ENCODE results near the gene NSL1. TPM values are rescaled to one million over a fixed set of nuclear protein-coding genes. Genes with fewer than 3 reads are reported as not detected.

NSL1 gene
- total RNA-seq, 2 donors from 2014 or later, result 18.6 to 20.3 TPM

DNA sequence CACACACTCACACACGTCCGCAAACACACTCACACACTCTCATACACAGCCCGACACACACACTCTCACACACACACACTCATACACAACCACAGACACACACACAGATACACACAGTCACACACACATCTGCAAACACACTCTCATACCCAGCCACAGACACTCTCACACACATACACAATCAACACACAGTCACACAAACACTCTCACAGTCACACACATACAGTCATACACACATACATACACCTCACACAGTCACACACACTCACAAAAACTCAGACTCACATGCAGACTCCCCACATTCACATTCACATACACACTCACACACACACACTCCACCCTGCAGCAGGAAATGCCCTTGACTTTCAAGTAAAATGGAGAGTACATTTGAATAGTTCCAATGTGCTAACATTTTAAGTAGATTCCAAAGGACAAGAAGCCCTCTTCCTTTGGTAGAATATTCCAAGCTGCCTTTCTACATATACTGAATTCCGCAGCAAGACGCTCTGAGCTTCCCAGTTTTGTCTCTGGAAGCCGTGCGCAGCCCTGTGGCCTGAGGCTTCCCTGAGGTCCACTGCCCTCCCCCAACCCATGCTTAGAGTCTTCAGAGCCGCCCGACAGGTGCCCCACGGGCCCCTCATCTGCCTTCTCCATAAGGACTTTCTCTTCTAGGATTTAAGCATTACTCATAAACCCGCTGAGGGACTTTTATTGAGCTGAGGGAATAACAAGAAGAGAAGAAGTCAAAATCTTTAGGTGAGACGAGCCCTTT is 101.6 kb downstream of the NSL1 start:
- Mint-ChIP-seq H3K27me3 (peaks cover 14% of the 10 kb centered on the region), H3K4me1 (peaks cover 7% of the 10 kb centered on the region), H3K4me3 (no peak overlapping the region), H3K27ac (no peak overlapping the region), H3K36me3 (ENCODE audit: low read depth) (peaks cover 2% of the 10 kb centered on the region)
- no peaks in the 10 kb centered on the region for H3K9me3 ChIP-seq (ENCODE audit: control insufficient read depth, low read length, poor library complexity, severe bottlenecking)
- no peak for DNase-seq
- no peak for ATAC-seq

DNA sequence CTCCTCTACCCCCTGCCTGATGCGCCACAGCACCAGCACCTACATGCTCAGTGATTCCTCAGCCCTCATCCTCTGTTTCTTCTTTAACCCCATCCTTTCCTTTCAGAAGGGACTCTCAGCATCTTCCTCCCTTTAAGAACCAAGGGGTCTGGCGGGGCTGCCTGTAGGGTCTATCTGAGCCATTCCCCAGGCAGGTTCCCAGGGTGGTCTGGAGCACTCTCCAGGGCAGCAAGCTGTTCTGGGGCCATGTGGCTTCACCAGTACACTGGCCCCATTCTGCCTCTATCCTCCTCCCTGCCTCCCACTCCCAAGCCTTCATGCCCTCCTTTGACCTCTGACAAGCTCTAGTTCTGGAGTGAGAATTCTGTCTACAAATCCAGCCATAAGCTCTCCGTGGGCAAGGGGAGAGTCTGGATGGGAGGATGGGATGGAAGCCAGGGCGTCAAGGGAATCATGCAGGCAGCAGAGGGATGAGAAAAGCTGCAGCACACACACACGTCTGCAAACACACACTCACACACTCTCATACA is 102.3 kb downstream of the NSL1 start:
- Mint-ChIP-seq H3K4me3 (no peak overlapping the region), H3K4me1 (peaks cover 8% of the 10 kb centered on the region)
- no peak for ATAC-seq

DNA sequence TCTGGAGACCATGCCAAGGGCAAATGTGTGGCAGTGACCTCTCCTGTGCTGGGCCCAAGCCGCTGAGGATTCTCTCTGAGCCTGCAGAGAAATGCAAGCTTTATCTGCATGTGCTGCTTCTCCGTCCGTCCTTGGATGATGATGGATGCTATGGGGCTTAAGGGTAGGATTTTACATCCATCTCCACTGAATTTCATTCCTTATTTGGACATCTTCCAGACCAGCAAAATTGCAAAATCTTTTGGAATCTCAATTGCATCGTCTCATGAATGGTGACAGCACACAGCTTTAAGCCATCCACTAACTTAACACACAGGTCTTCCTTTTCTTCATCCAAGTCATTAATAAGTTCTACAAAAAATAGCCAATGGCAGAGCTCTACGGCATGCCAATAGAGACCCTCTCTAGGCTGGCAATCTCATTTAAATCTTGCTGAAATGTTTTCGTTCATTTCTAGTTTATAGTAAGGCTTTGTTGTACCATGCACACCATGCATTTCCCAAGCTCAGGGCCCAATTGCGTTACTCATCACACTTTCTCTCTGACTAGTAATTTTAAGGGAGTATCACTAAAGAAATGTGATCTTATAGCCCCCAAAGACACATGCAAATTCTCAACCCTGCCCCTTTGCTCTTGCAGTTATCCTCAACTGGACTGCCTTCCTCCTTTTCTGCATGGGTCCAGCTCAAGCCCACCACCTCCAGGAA is 103.1 kb downstream of the NSL1 start:
- Mint-ChIP-seq H3K36me3 (ENCODE audit: low read depth) (peaks cover 2% of the 10 kb centered on the region), H3K4me1 (peaks cover 13% of the 10 kb centered on the region), H3K27ac (no peak overlapping the region), H3K4me3 (no peak overlapping the region), H3K27me3 (peaks cover 14% of the 10 kb centered on the region)
- no peak for DNase-seq
- no peak for ATAC-seq
- H3K9me3 ChIP-seq (ENCODE audit: control insufficient read depth, low read length, poor library complexity, severe bottlenecking), result no peaks in the 10 kb centered on the region

More for the DNA sequence above, 102.3 kb downstream of the NSL1 start:
- Mint-ChIP-seq H3K36me3 (ENCODE audit: low read depth) (peaks cover 2% of the 10 kb centered on the region), H3K27ac (no peak overlapping the region), H3K27me3 (peaks cover 14% of the 10 kb centered on the region)
- DNase-seq, result no peak
- H3K9me3 ChIP-seq (ENCODE audit: control insufficient read depth, low read length, poor library complexity, severe bottlenecking), result no peaks in the 10 kb centered on the region

DNA sequence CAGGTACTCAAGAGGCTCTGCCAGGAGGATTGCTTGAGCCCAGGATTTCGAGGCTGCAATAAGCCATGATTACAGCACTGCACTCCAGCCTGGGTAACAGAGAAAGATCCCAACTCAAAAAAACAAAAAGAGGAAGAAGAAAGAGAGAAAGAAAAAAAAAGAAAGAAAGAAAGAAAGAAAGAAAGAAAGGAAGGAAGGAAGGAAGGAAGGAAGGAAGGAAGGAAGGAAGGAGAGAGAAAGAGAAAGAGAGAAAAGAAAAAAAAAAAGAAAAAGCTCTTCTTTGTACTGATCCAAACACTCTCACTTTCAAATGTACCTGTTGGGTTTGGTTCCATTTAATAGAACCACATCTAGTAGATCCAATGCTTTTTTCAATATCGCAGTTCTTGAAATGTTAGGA is 103.8 kb downstream of the NSL1 start:
- peaks cover 20% of the 10 kb centered on the region for H3K4me1 Mint-ChIP-seq

DNA sequence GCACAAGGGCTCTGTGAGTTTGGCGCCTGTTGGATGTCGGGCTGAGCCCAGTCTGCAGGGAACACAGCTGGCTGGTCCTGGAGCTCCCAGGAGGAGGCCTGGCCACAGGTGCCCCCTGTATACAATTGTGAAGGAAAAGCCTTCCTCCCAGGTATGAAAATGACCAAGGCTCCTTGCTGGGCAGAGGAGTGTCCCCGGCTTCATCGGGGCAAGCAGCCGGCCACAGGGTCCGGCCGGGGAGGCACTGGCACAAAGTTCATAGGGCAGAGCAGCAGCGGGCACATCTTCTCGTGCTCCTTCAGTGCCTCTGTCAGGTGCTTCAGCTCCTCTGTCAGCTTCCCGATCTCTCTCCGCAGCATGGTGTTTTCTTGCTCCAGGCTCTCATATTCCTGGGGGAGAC is 105.0 kb downstream of the NSL1 start:
- Mint-ChIP-seq H3K36me3 (ENCODE audit: low read depth) (peaks cover 2% of the 10 kb centered on the region), H3K27ac (no peak overlapping the region), H3K27me3 (peaks cover 14% of the 10 kb centered on the region), H3K4me3 (no peak overlapping the region), H3K4me1 (peaks cover 21% of the 10 kb centered on the region)
- ATAC-seq (no peak), DNase-seq (no peak)
- no peaks in the 10 kb centered on the region for H3K9me3 ChIP-seq (ENCODE audit: control insufficient read depth, low read length, poor library complexity, severe bottlenecking)

More for the DNA sequence above, 103.8 kb downstream of the NSL1 start:
- Mint-ChIP-seq H3K27me3 (peaks cover 14% of the 10 kb centered on the region), H3K36me3 (ENCODE audit: low read depth) (peaks cover 2% of the 10 kb centered on the region), H3K4me3 (no peak overlapping the region), H3K27ac (peak overlapping the region; percentile 29)
- DNase-seq, result no peak
- no peaks in the 10 kb centered on the region for H3K9me3 ChIP-seq (ENCODE audit: control insufficient read depth, low read length, poor library complexity, severe bottlenecking)
- ATAC-seq, result no peak

DNA sequence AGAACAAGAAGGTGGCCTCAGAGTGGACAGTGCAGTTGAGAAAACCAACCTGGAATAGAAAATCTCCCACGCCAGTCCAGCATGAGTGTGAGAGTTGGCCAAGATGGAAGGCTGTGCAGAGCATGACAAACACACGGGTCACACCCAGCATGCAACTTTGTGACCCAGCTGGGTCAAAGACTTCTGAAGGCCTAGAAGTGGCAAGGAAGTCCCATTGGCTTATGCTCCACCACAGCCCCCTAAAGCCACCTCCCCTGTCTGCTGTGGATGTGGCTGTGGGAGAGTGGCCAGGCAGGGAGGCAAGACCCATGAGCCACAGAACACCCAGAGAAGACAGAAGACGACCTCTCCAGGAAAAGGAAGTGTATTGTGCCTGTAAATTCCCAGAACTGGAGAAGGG is 105.5 kb downstream of the NSL1 start:
- DNase-seq, result no peak
- Mint-ChIP-seq H3K27me3 (peaks cover 14% of the 10 kb centered on the region), H3K4me1 (peaks cover 21% of the 10 kb centered on the region), H3K4me3 (no peak overlapping the region), H3K27ac (no peak overlapping the region), H3K36me3 (ENCODE audit: low read depth) (peaks cover 2% of the 10 kb centered on the region)
- ATAC-seq, result no peak
- H3K9me3 ChIP-seq (ENCODE audit: control insufficient read depth, low read length, poor library complexity, severe bottlenecking), result no peaks in the 10 kb centered on the region

DNA sequence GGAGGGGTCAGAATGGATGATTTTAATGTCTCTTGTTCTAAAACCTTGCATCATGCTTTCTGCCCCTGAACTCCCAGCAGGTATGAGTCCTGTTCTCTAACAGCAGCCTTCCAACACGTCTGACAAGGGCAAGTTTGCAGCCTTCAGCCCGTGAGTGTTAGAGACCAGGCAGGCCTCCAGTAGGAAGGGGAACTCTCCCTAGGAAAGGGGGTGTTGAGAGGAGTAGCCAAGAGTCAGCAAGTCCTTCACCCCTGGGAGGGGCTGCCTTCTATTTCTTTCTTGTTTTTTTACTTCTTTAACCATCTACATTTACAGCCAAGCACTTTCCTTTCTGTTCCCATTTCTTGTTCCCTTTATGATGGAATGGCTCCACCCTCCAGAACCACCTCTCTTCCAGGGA is 106.1 kb downstream of the NSL1 start:
- H3K4me1 Mint-ChIP-seq, result peaks cover 21% of the 10 kb centered on the region
- ATAC-seq (no peak), DNase-seq (no peak)
- no peak overlapping the region for H3K27ac Mint-ChIP-seq
- no peak overlapping the region for H3K4me3 Mint-ChIP-seq
- H3K36me3 Mint-ChIP-seq (ENCODE audit: low read depth), result peaks cover 2% of the 10 kb centered on the region
- H3K9me3 ChIP-seq (ENCODE audit: control insufficient read depth, low read length, poor library complexity, severe bottlenecking), result no peaks in the 10 kb centered on the region
- peaks cover 14% of the 10 kb centered on the region for H3K27me3 Mint-ChIP-seq

DNA sequence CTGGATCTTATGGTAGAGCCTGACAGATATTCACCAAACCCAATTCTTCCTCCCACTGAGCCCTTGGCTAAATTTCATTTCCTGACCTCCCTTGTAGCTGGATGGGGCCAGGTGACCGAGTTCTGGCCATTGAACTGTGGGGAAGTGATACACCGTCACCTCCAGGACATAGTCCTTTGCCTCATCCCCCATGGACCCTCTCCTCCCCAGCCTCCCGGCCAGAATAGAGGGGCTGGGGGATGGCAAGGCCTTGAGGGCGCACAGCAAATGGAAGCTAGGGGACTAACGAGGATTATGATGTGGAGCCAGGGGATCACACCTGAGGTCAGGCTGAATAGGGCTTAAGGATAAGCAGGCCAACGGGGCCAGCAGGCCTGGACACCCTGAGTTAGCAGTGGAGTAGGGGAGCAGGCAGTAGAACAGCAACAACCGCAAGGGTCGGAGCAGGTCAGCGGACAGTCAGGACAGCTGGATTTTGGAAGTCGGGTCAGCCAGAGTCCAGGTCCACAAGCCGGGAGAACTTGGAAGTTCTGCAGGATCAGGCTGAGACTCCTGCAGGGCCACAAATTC is 107.0 kb downstream of the NSL1 start:
- Mint-ChIP-seq H3K36me3 (ENCODE audit: low read depth) (peaks cover 2% of the 10 kb centered on the region), H3K4me1 (peaks cover 23% of the 10 kb centered on the region), H3K27ac (peak overlapping the region; percentile 43), H3K27me3 (peaks cover 14% of the 10 kb centered on the region), H3K4me3 (no peak overlapping the region)
- no peaks in the 10 kb centered on the region for H3K9me3 ChIP-seq (ENCODE audit: control insufficient read depth, low read length, poor library complexity, severe bottlenecking)
- DNase-seq, result no peak
- ATAC-seq, result no peak

DNA sequence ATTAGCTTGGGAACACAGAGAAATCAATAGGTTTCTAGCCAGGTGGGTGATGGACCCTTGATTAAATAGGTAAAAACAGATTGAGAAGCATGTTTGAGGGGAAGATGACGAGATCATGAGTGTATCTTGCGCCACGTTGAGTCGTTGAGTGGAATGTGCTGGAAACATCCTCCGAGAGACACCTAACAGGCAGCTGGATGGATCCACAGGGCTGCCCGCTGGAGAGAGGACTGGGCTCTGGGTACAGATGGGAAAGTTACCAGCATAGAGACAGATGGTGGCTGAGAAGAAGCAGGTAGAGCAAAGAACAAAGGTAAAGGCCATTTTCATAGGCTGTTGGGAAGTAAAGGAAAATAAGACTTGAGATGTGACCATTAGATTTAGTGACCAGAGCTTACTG is 107.5 kb downstream of the NSL1 start:
- H3K9me3 ChIP-seq (ENCODE audit: control insufficient read depth, low read length, poor library complexity, severe bottlenecking), result no peaks in the 10 kb centered on the region
- peak overlapping the region; percentile 43 for H3K27ac Mint-ChIP-seq
- H3K36me3 Mint-ChIP-seq (ENCODE audit: low read depth), result peaks cover 2% of the 10 kb centered on the region
- ATAC-seq (no peak), DNase-seq (no peak)
- no peak overlapping the region for H3K4me3 Mint-ChIP-seq
- peaks cover 26% of the 10 kb centered on the region for H3K4me1 Mint-ChIP-seq
- H3K27me3 Mint-ChIP-seq, result peaks cover 14% of the 10 kb centered on the region

DNA sequence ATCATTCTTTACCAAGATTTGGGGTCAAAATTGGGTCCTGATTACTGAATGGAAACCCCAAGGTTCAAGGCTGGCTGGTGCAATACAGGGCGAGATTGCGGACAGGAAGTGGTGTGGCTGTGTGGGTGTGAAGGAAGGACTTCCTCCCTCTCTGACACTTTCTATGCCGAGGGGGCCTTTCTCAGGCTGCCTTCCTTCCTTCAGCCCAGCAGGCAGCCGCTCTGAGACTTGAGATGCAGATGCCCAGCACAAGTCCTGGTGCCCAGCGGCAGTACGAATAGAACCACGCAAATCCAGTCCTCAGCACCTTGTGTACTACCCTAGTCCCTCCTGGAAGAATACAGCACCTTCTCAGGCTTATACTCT is 108.2 kb downstream of the NSL1 start:
- no peaks in the 10 kb centered on the region for H3K9me3 ChIP-seq (ENCODE audit: control insufficient read depth, low read length, poor library complexity, severe bottlenecking)
- peaks cover 2% of the 10 kb centered on the region for H3K36me3 Mint-ChIP-seq (ENCODE audit: low read depth)
- H3K27ac Mint-ChIP-seq, result peak overlapping the region; percentile 43
- peak overlapping the region; percentile 33 for H3K4me3 Mint-ChIP-seq
- H3K4me1 Mint-ChIP-seq, result peaks cover 29% of the 10 kb centered on the region
- peak; percentile 33 for ATAC-seq
- peaks cover 14% of the 10 kb centered on the region for H3K27me3 Mint-ChIP-seq
- DNase-seq, result no peak

DNA sequence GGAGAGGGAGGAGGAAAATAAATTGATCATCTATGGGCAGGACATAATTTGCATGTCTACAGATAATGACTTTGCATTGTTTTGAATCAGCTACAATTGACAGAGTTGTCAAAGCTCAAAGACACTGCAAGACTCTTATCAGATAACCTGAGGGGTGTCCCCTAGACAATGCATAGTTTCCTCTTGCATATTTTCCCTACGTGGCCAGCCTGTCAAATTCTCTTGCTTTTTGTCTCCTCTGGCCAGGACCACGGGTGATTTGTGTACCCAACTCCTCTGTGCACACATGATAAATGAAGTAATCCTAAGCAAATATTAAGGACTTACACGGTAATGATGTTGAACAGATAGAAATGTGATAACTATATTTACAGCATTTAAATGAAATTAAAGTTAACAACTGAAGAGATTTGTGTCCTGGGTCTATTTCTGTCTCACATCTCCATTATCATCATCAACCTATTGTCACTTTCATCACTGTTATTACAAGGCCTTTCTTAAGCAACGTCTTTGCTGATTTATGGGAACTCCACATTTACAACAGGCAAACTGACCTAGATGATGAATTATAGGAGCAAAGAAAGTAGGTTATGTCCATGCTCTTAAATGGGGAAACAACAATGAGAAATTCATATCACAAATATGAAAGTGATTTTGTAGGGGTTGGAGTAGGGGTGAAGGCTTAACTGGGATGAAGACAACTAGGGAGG is 110.7 kb downstream of the NSL1 start:
- peaks cover under 1% of the 10 kb centered on the region for H3K27me3 Mint-ChIP-seq
- DNase-seq (no peak), ATAC-seq (no peak)
- no peaks in the 10 kb centered on the region for H3K36me3 Mint-ChIP-seq (ENCODE audit: low read depth)
- no peak overlapping the region for H3K4me3 Mint-ChIP-seq
- H3K4me1 Mint-ChIP-seq, result peaks cover 28% of the 10 kb centered on the region
- H3K9me3 ChIP-seq (ENCODE audit: control insufficient read depth, low read length, poor library complexity, severe bottlenecking), result no peaks in the 10 kb centered on the region
- peak overlapping the region; percentile 32 for H3K27ac Mint-ChIP-seq

DNA sequence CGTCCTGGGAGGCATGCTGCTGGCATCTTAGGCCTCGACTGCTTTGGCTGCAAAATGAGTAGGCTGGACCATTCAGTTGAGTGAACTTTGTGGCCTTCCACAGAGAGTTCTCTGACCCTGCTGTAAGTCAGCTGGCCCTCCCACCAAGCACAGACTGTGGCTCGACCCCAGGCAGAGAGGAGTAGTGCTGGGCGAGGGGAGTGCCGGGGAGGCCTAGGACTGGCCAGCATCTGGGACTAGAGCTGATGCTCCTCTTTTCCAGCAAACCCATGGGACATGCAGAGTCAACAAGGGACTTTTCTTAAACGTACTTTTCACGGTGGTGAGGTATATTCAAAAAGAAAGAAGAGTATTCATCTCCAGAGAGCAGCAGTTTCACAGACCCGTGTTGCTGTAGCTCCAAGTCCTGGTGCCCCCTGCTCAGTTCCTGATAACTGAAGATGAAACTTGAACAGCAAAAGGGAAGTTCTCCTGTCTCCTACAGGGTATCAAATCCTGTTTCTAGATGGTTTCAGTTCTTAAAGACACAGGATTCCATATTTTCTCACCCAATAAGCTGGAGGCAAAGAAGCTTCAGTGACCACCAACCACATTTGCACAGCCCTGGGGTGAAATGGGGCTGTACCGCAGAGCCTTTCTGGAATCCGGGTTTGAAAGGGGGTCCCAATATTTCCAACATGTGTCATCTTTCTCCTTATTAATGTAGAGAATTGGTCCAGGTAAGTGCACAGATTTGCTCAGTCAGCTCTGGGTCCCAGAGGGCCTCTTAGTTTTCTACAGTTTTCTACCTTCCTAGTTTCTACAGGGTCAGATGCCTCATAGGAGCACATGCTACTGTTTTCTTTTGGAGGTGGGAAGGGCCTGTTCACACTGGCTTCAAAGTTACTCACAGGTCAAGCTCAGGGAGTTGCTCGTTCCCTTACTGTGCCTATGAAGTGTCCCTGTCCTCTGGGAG is 112.8 kb downstream of the NSL1 start:
- ATAC-seq (no peak), DNase-seq (no peak)
- H3K9me3 ChIP-seq (ENCODE audit: control insufficient read depth, low read length, poor library complexity, severe bottlenecking), result no peaks in the 10 kb centered on the region
- Mint-ChIP-seq H3K36me3 (ENCODE audit: low read depth) (no peaks in the 10 kb centered on the region), H3K4me1 (peaks cover 20% of the 10 kb centered on the region), H3K27ac (no peak overlapping the region), H3K4me3 (no peak overlapping the region), H3K27me3 (no peaks in the 10 kb centered on the region)

Data from T-helper 17 cell (primary cell).